ENCODE data around the gene EDRF1. TPM values are rescaled to one million over a fixed set of nuclear protein-coding genes. Genes with fewer than 3 reads are reported as not detected.

Gene EDRF1
- total and polyA plus RNA-seq, 2 of the 8 experiments (the other 6 are each of a cell fraction or from before 2014, with no cell fraction given), result 19.9 to 37.8 TPM

DNA sequence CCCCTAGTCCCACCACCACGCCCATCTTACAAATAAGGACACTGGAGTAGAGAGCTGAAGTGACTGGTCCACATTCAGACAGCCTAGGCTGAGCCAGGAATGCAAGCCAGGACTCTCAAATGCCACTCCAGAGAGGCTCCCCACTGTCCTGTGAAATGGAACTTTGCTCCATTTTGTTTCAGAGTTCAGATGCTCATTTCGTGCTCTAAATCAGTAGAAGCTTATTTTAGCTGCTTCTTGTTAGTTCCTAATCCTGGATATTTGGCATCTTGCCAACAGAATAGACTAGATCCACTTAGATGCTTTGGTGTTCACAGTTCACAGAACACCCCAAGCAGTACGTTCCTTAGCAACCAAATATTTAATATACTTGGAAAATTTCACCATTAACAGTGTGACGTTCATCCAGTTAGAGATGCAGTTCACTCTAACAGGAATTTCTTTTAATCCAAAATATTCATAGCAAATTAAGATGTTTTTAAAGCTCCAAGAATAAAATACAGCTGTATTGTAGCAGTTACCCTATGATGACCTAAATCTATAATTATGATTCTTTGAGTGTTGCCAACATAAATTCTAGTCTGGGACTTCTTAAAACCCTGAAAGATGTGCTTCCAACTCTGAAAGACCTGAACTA lies 48.8 kb downstream of the EDRF1 start:
- no peak overlapping the region for H3K56ac ChIP-seq (replicated peaks; ENCODE audit: insufficient read length, low read depth, low read length)
- no peak overlapping the region for H2BK15ac ChIP-seq (ENCODE audit: low read length)
- ChIA-PET CTCF (ENCODE audit: partially characterized antibody) (interaction anchor here (0.8 kb wide), 1 partner anchor 16 kb away, joined by 3 read pairs; no protein-coding TSS in a partner anchor), POLR2A (ENCODE audit: partially characterized antibody) (interaction anchor here (1.4 kb wide), 1 partner anchor 12 kb away, joined by 3 read pairs; no protein-coding TSS in a partner anchor)
- WGBS, 2 experiments (ENCODE audit: extremely low coverage in 1 of 2, insufficient coverage in 1 of 2, insufficient read length in 1 of 2, insufficient replicate concordance in 2 of 2, low coverage in 1 of 2, low lambda C conversion rate in 2 of 2, missing lambda C conversion rate in 1 of 2), result 81% methylated on average over 4 of the region's 4 CpGs; no CpG with 5 or more reads in 1 of the 2 experiments
- H3K27me3 ChIP-seq (replicated peaks in 1 of 4; ENCODE audit: control insufficient read depth in 3 of 4, extremely low read depth in 1 of 4, insufficient read depth in 3 of 4, low read length in 3 of 4), result no peaks in the 10 kb centered on the region
- FAIRE-seq (no peak), DNase-seq (ENCODE audit: low read depth in 1 of 2, low spot score in 2 of 2) (no peak)
- no peaks in the 10 kb centered on the region for H3K79me2 ChIP-seq (ENCODE audit: control insufficient read depth in 1 of 2, insufficient read depth in 2 of 2, low read length in 2 of 2)
- no peak overlapping the region for H2BK5ac ChIP-seq (ENCODE audit: low read depth, low read length)
- TF ChIP-seq CREB1 (IDR thresholded peaks at IDR 0.05) (no peak), HDAC6 (IDR thresholded peaks at IDR 0.05; ENCODE audit: low read depth, low read length) (no peak), GABPA (IDR thresholded peaks at IDR 0.05; ENCODE audit: borderline replicate concordance, insufficient read depth, low read length) (no peak), SUZ12 (IDR thresholded peaks at IDR 0.05; ENCODE audit: low read length) (no peak)
- TF ChIP-seq, protein P1, sequence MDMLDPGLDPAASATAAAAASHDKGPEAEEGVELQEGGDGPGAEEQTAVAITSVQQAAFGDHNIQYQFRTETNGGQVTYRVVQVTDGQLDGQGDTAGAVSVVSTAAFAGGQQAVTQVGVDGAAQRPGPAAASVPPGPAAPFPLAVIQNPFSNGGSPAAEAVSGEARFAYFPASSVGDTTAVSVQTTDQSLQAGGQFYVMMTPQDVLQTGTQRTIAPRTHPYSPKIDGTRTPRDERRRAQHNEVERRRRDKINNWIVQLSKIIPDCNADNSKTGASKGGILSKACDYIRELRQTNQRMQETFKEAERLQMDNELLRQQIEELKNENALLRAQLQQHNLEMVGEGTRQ (IDR thresholded peaks at IDR 0.05; ENCODE audit: low read length), result no peak
- TF ChIP-seq, protein P2, sequence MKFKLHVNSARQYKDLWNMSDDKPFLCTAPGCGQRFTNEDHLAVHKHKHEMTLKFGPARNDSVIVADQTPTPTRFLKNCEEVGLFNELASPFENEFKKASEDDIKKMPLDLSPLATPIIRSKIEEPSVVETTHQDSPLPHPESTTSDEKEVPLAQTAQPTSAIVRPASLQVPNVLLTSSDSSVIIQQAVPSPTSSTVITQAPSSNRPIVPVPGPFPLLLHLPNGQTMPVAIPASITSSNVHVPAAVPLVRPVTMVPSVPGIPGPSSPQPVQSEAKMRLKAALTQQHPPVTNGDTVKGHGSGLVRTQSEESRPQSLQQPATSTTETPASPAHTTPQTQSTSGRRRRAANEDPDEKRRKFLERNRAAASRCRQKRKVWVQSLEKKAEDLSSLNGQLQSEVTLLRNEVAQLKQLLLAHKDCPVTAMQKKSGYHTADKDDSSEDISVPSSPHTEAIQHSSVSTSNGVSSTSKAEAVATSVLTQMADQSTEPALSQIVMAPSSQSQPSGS (IDR thresholded peaks at IDR 0.05; ENCODE audit: low read length), result no peak
- no peak overlapping the region for H4K91ac ChIP-seq (replicated peaks; ENCODE audit: insufficient read length, low read length)
- H2BK120ac ChIP-seq (replicated peaks; ENCODE audit: low read depth, low read length), result no peak overlapping the region
- H4K20me1 ChIP-seq (replicated peaks in 1 of 2; ENCODE audit: control insufficient read depth in 1 of 2, insufficient read depth in 2 of 2, low read length in 2 of 2), result peaks cover 0 to 4% of the 10 kb centered on the region in 2 experiments
- H2BK20ac ChIP-seq (ENCODE audit: low read length), result no peak overlapping the region
- H2AK5ac ChIP-seq (ENCODE audit: low read depth, low read length), result no peak overlapping the region
- H4K5ac ChIP-seq (ENCODE audit: insufficient read length, low read depth, low read length), result no peak overlapping the region
- H3K23me2 ChIP-seq (ENCODE audit: low read depth, low read length), result no peaks in the 10 kb centered on the region
- H3K9ac ChIP-seq (replicated peaks in 1 of 4; ENCODE audit: extremely low read depth in 1 of 4, low read depth in 3 of 4, low read length in 3 of 4), result no peak overlapping the region
- no peaks in the 10 kb centered on the region for H3K9me3 ChIP-seq (ENCODE audit: insufficient read depth in 2 of 2, low read depth in 1 of 2, low read length in 1 of 2)
- no peak overlapping the region for H3K4ac ChIP-seq (replicated peaks; ENCODE audit: insufficient read length, low read depth, low read length)
- H3K79me1 ChIP-seq (ENCODE audit: low read depth, low read length), result no peaks in the 10 kb centered on the region
- H2BK12ac ChIP-seq (ENCODE audit: low read depth, low read length), result no peak overlapping the region
- H3K4me2 ChIP-seq (ENCODE audit: insufficient read depth in 1 of 2, low read depth in 2 of 2, low read length in 2 of 2), result no peak overlapping the region
- no peak overlapping the region for H3K4me3 ChIP-seq (ENCODE audit: extremely low read depth in 1 of 4, insufficient read depth in 2 of 4, low read depth in 3 of 4, low read length in 4 of 4)
- no peak overlapping the region for H3K23ac ChIP-seq (ENCODE audit: insufficient read length)
- no peak overlapping the region for H2AFZ ChIP-seq (ENCODE audit: low read length)
- H3K14ac ChIP-seq (ENCODE audit: insufficient read length), result no peak overlapping the region
- H3K4me1 ChIP-seq (replicated peaks in 1 of 4; ENCODE audit: control insufficient read depth in 3 of 4, insufficient read depth in 4 of 4, low read length in 3 of 4), result no peaks in the 10 kb centered on the region
- H4K8ac ChIP-seq (ENCODE audit: extremely low read depth, insufficient read depth, low read length), result no peak overlapping the region
- no peak overlapping the region for H3K18ac ChIP-seq (ENCODE audit: extremely low read depth, low read length)
- H3K36me3 ChIP-seq (ENCODE audit: control insufficient read depth in 2 of 4, insufficient read depth in 4 of 4, low read length in 3 of 4), result peaks cover 2 to 19% (median 14%) of the 10 kb centered on the region in 4 experiments; a peak in 7 of 8 replicates
- no peak overlapping the region for H3K27ac ChIP-seq (ENCODE audit: low read depth, low read length)
